ENCODE measurements around the gene PRPSAP2. TPM values are rescaled to one million over a fixed set of nuclear protein-coding genes. Genes with fewer than 3 reads are reported as not detected.

Gene PRPSAP2
- total RNA-seq, 1 experiment from 2014 or later: 37.8 TPM

DNA sequence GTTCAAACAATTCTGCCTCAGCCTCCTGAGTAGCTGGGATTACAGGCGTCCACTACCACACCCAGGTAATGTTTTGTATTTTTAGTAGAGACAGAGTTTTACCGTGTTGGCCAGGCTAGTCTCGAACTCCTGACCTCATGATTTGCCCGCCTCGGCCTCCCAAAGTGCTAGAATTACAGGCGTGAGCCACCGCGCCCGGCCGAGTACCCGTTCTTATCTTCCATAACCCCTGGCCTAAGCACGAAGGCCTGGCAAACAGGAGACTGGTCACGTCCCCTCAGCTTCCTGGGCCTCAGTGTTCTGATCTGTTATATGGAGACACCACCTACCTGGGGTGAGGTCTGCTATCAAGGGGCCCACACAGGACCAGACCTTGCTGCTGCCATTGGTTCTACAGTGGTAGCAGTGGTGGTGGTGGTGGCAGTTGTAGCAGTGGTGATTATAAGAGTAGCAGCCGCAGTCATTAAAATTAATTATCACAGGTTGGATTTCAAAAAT is 95.3 kb downstream of the PRPSAP2 start:
- Histone ChIP-seq H3K9me2 (ENCODE audit: insufficient read depth) (no peaks in the 10 kb centered on the region), H3K9me3 (ENCODE audit: control insufficient read depth in 1 of 2, insufficient read depth in 1 of 2, low read depth in 1 of 2, low read length in 2 of 2) (no peaks in the 10 kb centered on the region), H3K4me2 (ENCODE audit: low read length) (no peak overlapping the region), H4K20me1 (ENCODE audit: insufficient read depth) (no peaks in the 10 kb centered on the region), H2AFZ (ENCODE audit: low read depth, low read length, poor library complexity, severe bottlenecking) (no peak overlapping the region), H3K9ac (ENCODE audit: low read length) (no peak overlapping the region), H3K27ac (ENCODE audit: low read depth, low read length) (no peak overlapping the region), H3K4me3 (replicated peaks in 1 of 2; ENCODE audit: low read depth in 1 of 2, low read length in 2 of 2) (no peak overlapping the region), H3K4me1 (ENCODE audit: control insufficient read depth in 1 of 2, insufficient read depth in 2 of 2, low read length in 2 of 2) (no peaks in the 10 kb centered on the region), H3K79me2 (ENCODE audit: insufficient read depth, low read length) (no peaks in the 10 kb centered on the region), H3K36me3 (ENCODE audit: control insufficient read depth in 1 of 2, insufficient read depth in 2 of 2, low read length in 2 of 2) (no peaks in the 10 kb centered on the region), H3K27me3 (ENCODE audit: insufficient read depth, low read length) (no peaks in the 10 kb centered on the region)
- ChIA-PET RAD21 (ENCODE audit: low non-redundant PET in 1 of 2, low total read pairs in 2 of 2, uncharacterized antibody in 2 of 2, unreplicated experiment in 2 of 2) (no interaction called here), CTCF (no interaction called here), POLR2A (no interaction called here)
- TF ChIP-seq ZNF274 (IDR thresholded peaks at IDR 0.05; ENCODE audit: low read depth, low read length) (no peak), FOSL1 (IDR thresholded peaks at IDR 0.05; ENCODE audit: low read depth) (no peak), SRF (IDR thresholded peaks at IDR 0.05; ENCODE audit: low read depth) (no peak), ELF1 (IDR thresholded peaks at IDR 0.05; ENCODE audit: borderline replicate concordance, low read depth) (no peak)
- intact Hi-C loops (cut with micrococcal nuclease): no loop called here
- no TSS peak for BruUV-seq (replicated peaks)
- no peak for DNase-seq (ENCODE audit: low read depth, low spot score)
- ATAC-seq: no peak

GRCh38 chr17:18954321-18954720 is 96.4 kb downstream of the PRPSAP2 start:
- POLR2A ChIA-PET: no interaction called here
- H3K4me2 ChIP-seq (ENCODE audit: low read length): no peak overlapping the region

More at GRCh38 chr17:18954321-18954720, 96.4 kb downstream of the PRPSAP2 start:
- no peaks in the 10 kb centered on the region for H3K9me3 ChIP-seq (ENCODE audit: control insufficient read depth in 1 of 2, insufficient read depth in 1 of 2, low read depth in 1 of 2, low read length in 2 of 2)
- no peaks in the 10 kb centered on the region for H3K36me3 ChIP-seq (ENCODE audit: control insufficient read depth in 1 of 2, insufficient read depth in 2 of 2, low read length in 2 of 2)
- ChIA-PET CTCF (no interaction called here), RAD21 (ENCODE audit: low non-redundant PET in 1 of 2, low total read pairs in 2 of 2, uncharacterized antibody in 2 of 2, unreplicated experiment in 2 of 2) (no interaction called here)
- intact Hi-C loops (cut with micrococcal nuclease): no loop called here
- no peak for ATAC-seq
- no peak for TF ChIP-seq SP1 (IDR thresholded peaks at IDR 0.05; ENCODE audit: low read depth)
- TF ChIP-seq CBX3 (IDR thresholded peaks at IDR 0.05; ENCODE audit: low read depth): no peak
- no peak for TF ChIP-seq TCF7L2 (IDR thresholded peaks at IDR 0.05; ENCODE audit: borderline replicate concordance, extremely low read depth, insufficient read depth, insufficient read length)
- TF ChIP-seq EGR1 (IDR thresholded peaks at IDR 0.05; ENCODE audit: low read depth): no peak
- TF ChIP-seq, protein P1, sequence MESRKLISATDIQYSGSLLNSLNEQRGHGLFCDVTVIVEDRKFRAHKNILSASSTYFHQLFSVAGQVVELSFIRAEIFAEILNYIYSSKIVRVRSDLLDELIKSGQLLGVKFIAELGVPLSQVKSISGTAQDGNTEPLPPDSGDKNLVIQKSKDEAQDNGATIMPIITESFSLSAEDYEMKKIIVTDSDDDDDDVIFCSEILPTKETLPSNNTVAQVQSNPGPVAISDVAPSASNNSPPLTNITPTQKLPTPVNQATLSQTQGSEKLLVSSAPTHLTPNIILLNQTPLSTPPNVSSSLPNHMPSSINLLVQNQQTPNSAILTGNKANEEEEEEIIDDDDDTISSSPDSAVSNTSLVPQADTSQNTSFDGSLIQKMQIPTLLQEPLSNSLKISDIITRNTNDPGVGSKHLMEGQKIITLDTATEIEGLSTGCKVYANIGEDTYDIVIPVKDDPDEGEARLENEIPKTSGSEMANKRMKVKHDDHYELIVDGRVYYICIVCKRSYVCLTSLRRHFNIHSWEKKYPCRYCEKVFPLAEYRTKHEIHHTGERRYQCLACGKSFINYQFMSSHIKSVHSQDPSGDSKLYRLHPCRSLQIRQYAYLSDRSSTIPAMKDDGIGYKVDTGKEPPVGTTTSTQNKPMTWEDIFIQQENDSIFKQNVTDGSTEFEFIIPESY (IDR thresholded peaks at IDR 0.05; ENCODE audit: extremely low read depth, insufficient replicate concordance, low read length): no peak
- no peak for TF ChIP-seq POLR2A (IDR thresholded peaks at IDR 0.05; ENCODE audit: borderline replicate concordance, extremely low read depth, insufficient read depth, insufficient read length)
- TF ChIP-seq EZH2 (IDR thresholded peaks at IDR 0.05): no peak
- no peak for TF ChIP-seq ZNF274 (IDR thresholded peaks at IDR 0.05; ENCODE audit: low read depth, low read length)
- no peak for TF ChIP-seq ELF1 (IDR thresholded peaks at IDR 0.05; ENCODE audit: borderline replicate concordance, low read depth)
- TF ChIP-seq, protein P2, sequence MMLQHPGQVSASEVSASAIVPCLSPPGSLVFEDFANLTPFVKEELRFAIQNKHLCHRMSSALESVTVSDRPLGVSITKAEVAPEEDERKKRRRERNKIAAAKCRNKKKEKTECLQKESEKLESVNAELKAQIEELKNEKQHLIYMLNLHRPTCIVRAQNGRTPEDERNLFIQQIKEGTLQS (IDR thresholded peaks at IDR 0.05): no peak
- TF ChIP-seq JUND (IDR thresholded peaks at IDR 0.05): no peak
- no peak for TF ChIP-seq CEBPB (IDR thresholded peaks at IDR 0.05; ENCODE audit: low read depth)
- no peak for TF ChIP-seq SIN3A (IDR thresholded peaks at IDR 0.05; ENCODE audit: low read depth)
- no peak for TF ChIP-seq YY1 (IDR thresholded peaks at IDR 0.05; ENCODE audit: extremely low read depth, insufficient replicate concordance, low read depth, low read length)
- TF ChIP-seq RAD21 (IDR thresholded peaks at IDR 0.05; ENCODE audit: low read depth): no peak
- H3K27me3 ChIP-seq (ENCODE audit: insufficient read depth, low read length): no peaks in the 10 kb centered on the region
- H3K4me3 ChIP-seq (replicated peaks in 1 of 2; ENCODE audit: low read depth in 1 of 2, low read length in 2 of 2): no peak overlapping the region
- no TSS peak for BruUV-seq (replicated peaks)
- no peaks in the 10 kb centered on the region for H3K79me2 ChIP-seq (ENCODE audit: insufficient read depth, low read length)
- no peak overlapping the region for H3K9ac ChIP-seq (ENCODE audit: low read length)
- DNase-seq (ENCODE audit: low read depth, low spot score): no peak
- H3K27ac ChIP-seq (ENCODE audit: low read depth, low read length): no peak overlapping the region
- no peaks in the 10 kb centered on the region for H3K9me2 ChIP-seq (ENCODE audit: insufficient read depth)
- no peaks in the 10 kb centered on the region for H4K20me1 ChIP-seq (ENCODE audit: insufficient read depth)
- no peak overlapping the region for H2AFZ ChIP-seq (ENCODE audit: low read depth, low read length, poor library complexity, severe bottlenecking)
- H3K4me1 ChIP-seq (ENCODE audit: control insufficient read depth in 1 of 2, insufficient read depth in 2 of 2, low read length in 2 of 2): no peaks in the 10 kb centered on the region

All from HCT116 (cell line).